GM18505 (cell line): Measurements from ENCODE around the gene PDIA5.

ENCODE experiments used
- ATAC-seq: cut with Tn5 transposase; IDR thresholded peaks from one replicate; pipeline ENCODE4 v1.9.1; 2021; ENCODE audit not compliant: unreplicated experiment
- POLR2A ChIP-seq: IDR thresholded peaks from 4 replicates; pipeline ENCODE4 v1.6.1; 2011; ENCODE audit warnings: borderline replicate concordance; ENCODE audit not compliant: insufficient read depth, insufficient read length; ENCODE audit errors: extremely low read depth

Gene PDIA5

GRCh38 chr3:123158899-123159390, 92.1 kb downstream of the PDIA5 start:
- TF ChIP-seq POLR2A: no peak
- ATAC-seq: no peak

- no peak for ATAC-seq
- no peak for TF ChIP-seq POLR2A
These were observed 93.3 kb downstream of the PDIA5 start for GRCh38 chr3:123159926-123160635.

GRCh38 chr3:123161167-123161566, 94.3 kb downstream of the PDIA5 start:
- no peak for TF ChIP-seq POLR2A
- no peak for ATAC-seq

- TF ChIP-seq POLR2A: no peak
- ATAC-seq: no peak
These were observed 96.3 kb downstream of the PDIA5 start for GRCh38 chr3:123163141-123163540.

- ATAC-seq: no peak
- no peak for TF ChIP-seq POLR2A
These were observed 98.3 kb downstream of the PDIA5 start for GRCh38 chr3:123165163-123165562.

GRCh38 chr3:123167686-123168085, 100.9 kb downstream of the PDIA5 start:
- TF ChIP-seq POLR2A: no peak
- ATAC-seq: no peak

GRCh38 chr3:123168122-123168521, 101.3 kb downstream of the PDIA5 start:
- no peak for TF ChIP-seq POLR2A
- ATAC-seq: no peak

GRCh38 chr3:123168605-123169004, 101.8 kb downstream of the PDIA5 start:
- no peak for TF ChIP-seq POLR2A
- ATAC-seq: no peak

GRCh38 chr3:123169492-123169929, 102.7 kb downstream of the PDIA5 start:
- no peak for TF ChIP-seq POLR2A
- no peak for ATAC-seq

- no peak for TF ChIP-seq POLR2A
- ATAC-seq: no peak
These were observed 103.1 kb downstream of the PDIA5 start for GRCh38 chr3:123169930-123170329.

- TF ChIP-seq POLR2A: no peak
These were observed 114.0 kb downstream of the PDIA5 start for GRCh38 chr3:123180791-123181190.

GRCh38 chr3:123186695-123187094, 119.9 kb downstream of the PDIA5 start:
- TF ChIP-seq POLR2A: no peak
- ATAC-seq: no peak

More at GRCh38 chr3:123180791-123181190, 114.0 kb downstream of the PDIA5 start:
- ATAC-seq: no peak

- TF ChIP-seq POLR2A: no peak
- no peak for ATAC-seq
These were observed 121.2 kb downstream of the PDIA5 start for GRCh38 chr3:123188058-123188457.

GRCh38 chr3:123193448-123194101, 126.8 kb downstream of the PDIA5 start:
- ATAC-seq: no peak
- TF ChIP-seq POLR2A: no peak
